HepG2 (cell line): ENCODE results near the gene CDC42EP1. TPM values are rescaled to one million over a fixed set of nuclear protein-coding genes. Genes with fewer than 3 reads are reported as not detected.

ENCODE experiments used
- ATAC-seq: fragments of 200-7000 bp; cut with Tn5 transposase; 3 replicates; pipeline ENCODE4 v1.9.1; 2020; ENCODE audit warnings: mild to moderate bottlenecking, moderate library complexity
- BruUV-seq: library from RNA; stranded (reverse); fragments of 400-500 nt; replicated peaks from 2 replicates; lab custom pipeline; 2021; lab: Mats Ljungman, UMichigan
- CTCF ChIA-PET: fragments of 300-600 bp; formaldehyde crosslinking; extraction: SDS; loops from one replicate; lab custom pipeline; 2021; ENCODE audit warnings: low total read pairs, inconsistent platforms, low intra/inter-chr PET ratio; lab: Yijun Ruan, JAX
- POLR2A ChIA-PET: fragments of 350-600 bp; sonication (Branson Sonifier 250); formaldehyde crosslinking; loops from one replicate; lab custom pipeline; 2020; ENCODE audit warnings: antibody characterized with exemption, inconsistent platforms; lab: Yijun Ruan, JAX
- DNase-seq: peaks from one replicate; pipeline ENCODE4 v3.0.0-alpha.2; 2015; ENCODE audit warnings: low spot score
- FAIRE-seq: peaks from 3 replicates; lab custom pipeline; 2011; peaks lifted over from hg19 to GRCh38; lab: Jason Lieb, UNC
- H2AFZ ChIP-seq: one replicate; pipeline ENCODE4 v1.6.1; 2011; ENCODE audit warnings: low read length, inconsistent platforms
- H3K27ac ChIP-seq: fragments of 300-600 bp; 3 replicates; pipeline ENCODE4 v1.8.0; 2011; ENCODE audit warnings: mixed run types, mild to moderate bottlenecking, mixed read lengths, low read length, inconsistent platforms; ENCODE audit not compliant: insufficient read depth; ENCODE audit errors: extremely low read length
- H3K27me3 ChIP-seq, 2 experiments: fragments of 200-600 bp in 1 of 2; 2 replicates in 1 of 2; 3 replicates in 1 of 2; pipeline versions ENCODE4 v1.6.0 to v1.8.0; 2011; ENCODE audit warnings: low read length in 2 of 2, mild to moderate bottlenecking in 2 of 2, moderate library complexity in 2 of 2, inconsistent platforms in 1 of 2; ENCODE audit not compliant: insufficient read depth in 2 of 2, control insufficient read depth in 1 of 2
- H3K36me3 ChIP-seq, 2 experiments: fragments of 200-600 bp in 1 of 2; replicated peaks in 1 of 2; 2 replicates in 1 of 2; 3 replicates in 1 of 2; pipeline versions ENCODE4 v1.5.1 to v1.8.0; 2011; ENCODE audit warnings: low read length in 2 of 2, inconsistent platforms in 1 of 2; ENCODE audit not compliant: insufficient read depth in 2 of 2, control insufficient read depth in 1 of 2
- H3K4me1 ChIP-seq: 2 replicates; pipeline ENCODE4 v1.5.1; 2012; ENCODE audit warnings: low read length, inconsistent platforms; ENCODE audit not compliant: insufficient read depth
- H3K4me2 ChIP-seq: 2 replicates; pipeline ENCODE4 v1.6.0; 2011; ENCODE audit warnings: low read depth, low read length, inconsistent platforms
- H3K4me3 ChIP-seq, 3 experiments: fragments of 200-600 bp in 1 of 3; sonication (generic), shearing (Covaris generic) in 1 of 3; replicated peaks in 1 of 3; 2 replicates each; pipeline ENCODE4 v1.5.1; 2011 to 2016; ENCODE audit warnings: low read length in 3 of 3, inconsistent platforms in 2 of 3, low read depth in 2 of 3, mild to moderate bottlenecking in 2 of 3, control low read depth in 1 of 3, mixed read lengths in 1 of 3; ENCODE audit not compliant: insufficient read depth in 1 of 3
- H3K79me2 ChIP-seq: one replicate; pipeline ENCODE4 v1.6.1; 2011; ENCODE audit warnings: low read length, inconsistent platforms; ENCODE audit not compliant: insufficient read depth
- H3K9ac ChIP-seq: 2 replicates; pipeline ENCODE4 v1.6.0; 2011; ENCODE audit warnings: mild to moderate bottlenecking, low read depth, low read length, inconsistent platforms; ENCODE audit not compliant: insufficient read depth
- H3K9me3 ChIP-seq: 2 replicates; pipeline ENCODE4 v1.5.1; 2012; ENCODE audit warnings: mild to moderate bottlenecking, low read length
- H4K20me1 ChIP-seq: 2 replicates; pipeline ENCODE4 v1.6.0; 2011; ENCODE audit warnings: inconsistent platforms, mild to moderate bottlenecking, low read length, moderate library complexity; ENCODE audit not compliant: insufficient read depth
- ATF7 ChIP-seq, 2 experiments: fragments of 450-650 bp in 1 of 2; sonication (generic) in 1 of 2; formaldehyde crosslinking in 1 of 2; IDR thresholded peaks; 2 replicates each; pipeline versions ENCODE4 v1.4.0 to v1.6.1; 2016 to 2020; ENCODE audit warnings: antibody characterized with exemption in 1 of 2, mild to moderate bottlenecking in 1 of 2, missing genetic modification reagents in 1 of 2
- BORCS8-MEF2B ChIP-seq: sonication (generic); formaldehyde crosslinking; IDR thresholded peaks from 2 replicates; pipeline ENCODE4 v1.8.0; 2022; ENCODE audit warnings: mild to moderate bottlenecking, missing genetic modification reagents
- CEBPZ ChIP-seq: IDR thresholded peaks from 2 replicates; pipeline ENCODE4 v1.6.1; 2012; ENCODE audit warnings: low read length, improper control_type of control experiment
- DMAP1 ChIP-seq: IDR thresholded peaks from 2 replicates; pipeline ENCODE4 v1.6.1; 2016
- ELF3 ChIP-seq: IDR thresholded peaks from 2 replicates; pipeline ENCODE4 v1.6.1; 2016; ENCODE audit warnings: missing genetic modification reagents, missing compliant biosample characterization
- GLI4 ChIP-seq: sonication (generic); formaldehyde crosslinking; IDR thresholded peaks from 2 replicates; pipeline ENCODE4 v1.5.1; 2020; ENCODE audit warnings: missing genetic modification reagents, mild to moderate bottlenecking, moderate library complexity, borderline replicate concordance
- HMG20B ChIP-seq: conservative IDR thresholded peaks from 2 replicates; pipeline ENCODE4 v1.6.1; 2016; ENCODE audit warnings: missing genetic modification reagents, missing compliant biosample characterization
- HNRNPLL ChIP-seq: fragments of 200-400 bp; formaldehyde crosslinking; IDR thresholded peaks from 2 replicates; pipeline ENCODE4 v1.6.1; 2017; ENCODE audit warnings: mild to moderate bottlenecking, low read depth, low read length; ENCODE audit not compliant: poor library complexity, severe bottlenecking
- MXI1 ChIP-seq: IDR thresholded peaks from 3 replicates; pipeline ENCODE4 v1.6.1; 2012; ENCODE audit warnings: low read depth, low read length, inconsistent platforms, borderline replicate concordance
- NCOA5 ChIP-seq: sonication (generic); formaldehyde crosslinking; IDR thresholded peaks from 2 replicates; pipeline ENCODE4 v1.4.0; 2020; ENCODE audit warnings: missing genetic modification reagents
- ZMYM3 ChIP-seq: sonication (generic); formaldehyde crosslinking; IDR thresholded peaks from 2 replicates; pipeline ENCODE4 v1.5.1; 2020; ENCODE audit warnings: mild to moderate bottlenecking, missing genetic modification reagents
- ZNF296 ChIP-seq: sonication (generic); formaldehyde crosslinking; conservative IDR thresholded peaks from 2 replicates; pipeline ENCODE4 v1.5.0; 2020; ENCODE audit warnings: mild to moderate bottlenecking, missing genetic modification reagents
- ZNF34 ChIP-seq: sonication (generic); formaldehyde crosslinking; IDR thresholded peaks from 2 replicates; pipeline ENCODE4 v1.4.0; 2020; ENCODE audit warnings: mild to moderate bottlenecking, missing genetic modification reagents, borderline replicate concordance
- ZNF383 ChIP-seq: sonication (generic); formaldehyde crosslinking; IDR thresholded peaks from 2 replicates; pipeline ENCODE4 v1.4.0; 2020; ENCODE audit warnings: missing genetic modification reagents, mild to moderate bottlenecking, borderline replicate concordance
- ZNF567 ChIP-seq: sonication (generic); formaldehyde crosslinking; IDR thresholded peaks from 2 replicates; pipeline ENCODE4 v1.8.1; 2023; ENCODE audit warnings: mild to moderate bottlenecking, missing genetic modification reagents, borderline replicate concordance
- ZNF605 ChIP-seq: sonication (generic); formaldehyde crosslinking; IDR thresholded peaks from 2 replicates; pipeline ENCODE4 v1.8.0; 2022; ENCODE audit warnings: mild to moderate bottlenecking, missing genetic modification reagents
- ZNF879 ChIP-seq: sonication (generic); formaldehyde crosslinking; IDR thresholded peaks from 2 replicates; pipeline ENCODE4 v1.8.1; 2023; ENCODE audit warnings: missing genetic modification reagents
- WGBS: methylation state at CpG from one replicate; pipeline ENCODE4 v1.1.6; 2017; ENCODE audit warnings: low lambda C conversion rate; 5-methylcytosine and 5-hydroxymethylcytosine counted together
- in situ Hi-C: cut with HindIII; loops from 2 replicates; pipeline ENCODE4 v1.10.0; 2017; ENCODE audit warnings: low pct_unique_long_range_greater_than_20kb; ENCODE audit not compliant: extremely low pct_ligation_motif_present
- intact Hi-C: fragments of 100-400 bp; cut with micrococcal nuclease; formaldehyde crosslinking; loops from one replicate; pipeline ENCODE4 v1.10.0; 2022; ENCODE audit not compliant: unreplicated experiment
- polyA plus RNA-seq, 8 experiments: library from polyadenylated mRNA; depleted of rRNA in 3 of 8; stranded (reverse) in 7 of 8; unstranded in 1 of 8; fragments of >200 nt; fragmentation: Illumina TruSeq in 4 of 8; extraction: Trizol in 4 of 8; gene quantifications; 2 replicates each; pipeline versions ENCODE4 v1.2.1 to v1.2.3, GENCODE V29; 2011 to 2016; ENCODE audit warnings: low read depth in 4 of 8, missing spikeins in 1 of 8, mixed read lengths in 1 of 8; ENCODE audit not compliant: insufficient read depth in 1 of 8
- total RNA-seq, 5 experiments: library from RNA; depleted of rRNA; stranded (reverse); fragments of >200 nt; fragmentation: Illumina TruSeq; extraction: Trizol; gene quantifications; 2 replicates each; pipeline ENCODE4 v1.2.3, GENCODE V29; 2016; ENCODE audit warnings: low read depth in 1 of 5

The CDC42EP1 gene
- total and polyA plus RNA-seq, 2 of the 13 experiments (the other 11 are each of a cell fraction or from before 2014, with no cell fraction given): 17.1 to 29.5 TPM

GRCh38 chr22:37599153-37599552 lies 38.9 kb downstream of the CDC42EP1 start:
- Histone ChIP-seq H3K4me2 (no peak overlapping the region), H4K20me1 (no peaks in the 10 kb centered on the region), H3K27me3 (0 out of 5 replicates have a peak, but pooled peaks cover 0 to 2% of the 10 kb centered on the region in 2 experiments), H3K4me1 (peaks cover 38% of the 10 kb centered on the region), H3K9me3 (no peaks in the 10 kb centered on the region), H3K27ac (no peak overlapping the region), H3K79me2 (no peaks in the 10 kb centered on the region), H3K9ac (no peak overlapping the region), H3K36me3 (no peaks in the 10 kb centered on the region), H3K4me3 (no peak overlapping the region), H2AFZ (no peak overlapping the region)
- 66% methylated on average over 4 of the region's 4 CpGs for WGBS
- FAIRE-seq: no peak
- intact Hi-C loops (no loop called here), in situ Hi-C loops (no loop called here)
- no peak for DNase-seq
- ChIA-PET CTCF (no interaction called here), POLR2A (no interaction called here)
- BruUV-seq: no TSS peak
- no peak for ATAC-seq
- TF ChIP-seq ZMYM3 (CRISPR knock-in tag): peak; percentile 37; the same call in 1 of the 2 replicates
- TF ChIP-seq ZNF605 (CRISPR knock-in tag): no peak

DNA sequence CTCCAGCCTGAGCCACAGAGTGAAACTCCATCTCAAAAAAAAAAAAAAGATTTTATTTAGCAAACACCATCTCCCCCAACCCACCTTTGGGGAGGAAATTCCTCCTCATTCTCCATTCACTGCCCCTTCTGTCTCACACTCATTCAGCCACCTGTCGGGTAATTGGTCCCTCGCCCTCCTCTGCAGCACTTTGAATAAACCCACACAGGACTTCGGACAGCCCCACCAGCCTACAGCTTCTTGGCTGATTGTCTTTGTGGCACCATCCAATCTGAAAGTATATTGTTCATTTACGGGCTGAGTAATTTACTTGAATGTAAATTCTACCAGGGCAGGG lies 40.9 kb downstream of the CDC42EP1 start:
- Histone ChIP-seq H3K9me3 (no peaks in the 10 kb centered on the region), H3K79me2 (no peaks in the 10 kb centered on the region), H4K20me1 (no peaks in the 10 kb centered on the region), H3K4me3 (peak overlapping the region; percentile 20 to 45 (median 24); a peak in 4 of 6 replicates), H3K4me2 (peak overlapping the region; percentile 84), H3K36me3 (no peaks in the 10 kb centered on the region), H3K27me3 (0 out of 5 replicates have a peak, but pooled peaks cover 2 to 5% of the 10 kb centered on the region in 2 experiments), H2AFZ (no peak overlapping the region), H3K9ac (0 out of 2 replicates have a peak overlapping the region, but pooled peaks have one; percentile 1), H3K27ac (peak overlapping the region; percentile 30), H3K4me1 (peaks cover 34% of the 10 kb centered on the region)
- no peak for DNase-seq
- no TSS peak for BruUV-seq
- in situ Hi-C loops: loop anchor here (10.0 kb wide), 1 partner anchor 56 kb away; no protein-coding TSS in a partner anchor
- POLR2A ChIA-PET: interaction anchor here (0.6 to 2.3 kb wide), 5 partner anchors 9 to 569 kb away, joined by 3 to 6 read pairs (median 3); partner anchors contain the start of gene LGALS2
- CTCF ChIA-PET: no interaction called here
- peak; percentile 28 for ATAC-seq
- intact Hi-C loops: no loop called here
- FAIRE-seq: no peak
- 3% methylated on average over 4 of the region's 4 CpGs for WGBS
- TF ChIP-seq ATF7 (IDR thresholded peaks at IDR 0.05) (no peak), ATF7 (CRISPR knock-in tag; IDR thresholded peaks at IDR 0.05) (no peak), ZNF296 (no peak), GLI4 (no peak), HNRNPLL (no peak), CEBPZ (no peak), ELF3 (CRISPR knock-in tag) (no peak), DMAP1 (CRISPR knock-in tag) (no peak), HMG20B (no peak), ZNF567 (CRISPR knock-in tag) (no peak), ZNF34 (no peak), BORCS8-MEF2B (no peak), MXI1 (no peak), ZNF383 (CRISPR knock-in tag) (no peak), ZNF879 (no peak), NCOA5 (CRISPR knock-in tag) (no peak)
